ENCODE data around the gene ATP6V0A1.

GRCh38 chr17:42463976-42464400 lies 5.3 kb downstream of the ATP6V0A1 start:
- TF ChIP-seq CSDC2 (CRISPR knock-in tag; IDR thresholded peaks at IDR 0.05) (no peak), ZC3H10 (CRISPR knock-in tag; IDR thresholded peaks at IDR 0.05) (no peak), ESRRG (CRISPR knock-in tag; IDR thresholded peaks at IDR 0.05) (no peak), BACH2 (CRISPR knock-in tag; IDR thresholded peaks at IDR 0.05; ENCODE audit: borderline replicate concordance) (no peak), OSR1 (CRISPR knock-in tag; IDR thresholded peaks at IDR 0.05) (no peak), ZNF70 (CRISPR knock-in tag; IDR thresholded peaks at IDR 0.05) (no peak), ISL1 (CRISPR knock-in tag; IDR thresholded peaks at IDR 0.05) (no peak), PPARA (CRISPR knock-in tag; IDR thresholded peaks at IDR 0.05; ENCODE audit: borderline replicate concordance) (no peak), PATZ1 (CRISPR knock-in tag; IDR thresholded peaks at IDR 0.05; ENCODE audit: borderline replicate concordance) (no peak)

All from SK-N-SH treated with all-trans-retinoic acid at 6 μM for 48 hours (cell line).